ENCODE results near the gene ZNF79. TPM values are rescaled to one million over a fixed set of nuclear protein-coding genes. Genes with fewer than 3 reads are reported as not detected.

The ZNF79 gene
- total and polyA plus RNA-seq, 2 experiments from 2014 or later: 4.2 to 6.9 TPM

DNA sequence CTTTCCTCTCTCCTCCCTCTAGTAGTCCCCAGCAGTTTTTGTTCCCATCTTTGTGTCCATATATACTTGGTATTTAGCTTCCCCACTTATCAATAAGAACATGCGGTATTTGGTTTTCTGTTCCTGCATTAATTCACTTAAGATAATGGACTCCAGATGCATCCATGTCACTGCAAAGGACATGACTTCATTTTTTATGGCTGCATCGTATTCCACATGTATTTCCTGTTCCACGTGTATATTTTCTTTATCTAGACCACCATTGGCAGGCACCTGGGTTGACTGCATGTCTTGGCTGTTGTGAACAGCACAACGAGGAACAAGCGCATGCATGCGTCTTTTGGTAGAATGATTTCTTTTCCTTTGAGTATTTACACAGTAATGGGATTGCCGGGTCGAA, 6.2 kb downstream of the ZNF79 start:
- in situ Hi-C loops (cut with MboI): no loop called here
- 79 to 86% methylated on average over 8 of the region's 8 CpGs for WGBS, 2 experiments (ENCODE audit: low coverage in 1 of 2, low lambda C conversion rate in 2 of 2, missing lambda C conversion rate in 2 of 2)
- no peaks in the 10 kb centered on the region for H3F3A ChIP-seq (ENCODE audit: insufficient read depth)

DNA sequence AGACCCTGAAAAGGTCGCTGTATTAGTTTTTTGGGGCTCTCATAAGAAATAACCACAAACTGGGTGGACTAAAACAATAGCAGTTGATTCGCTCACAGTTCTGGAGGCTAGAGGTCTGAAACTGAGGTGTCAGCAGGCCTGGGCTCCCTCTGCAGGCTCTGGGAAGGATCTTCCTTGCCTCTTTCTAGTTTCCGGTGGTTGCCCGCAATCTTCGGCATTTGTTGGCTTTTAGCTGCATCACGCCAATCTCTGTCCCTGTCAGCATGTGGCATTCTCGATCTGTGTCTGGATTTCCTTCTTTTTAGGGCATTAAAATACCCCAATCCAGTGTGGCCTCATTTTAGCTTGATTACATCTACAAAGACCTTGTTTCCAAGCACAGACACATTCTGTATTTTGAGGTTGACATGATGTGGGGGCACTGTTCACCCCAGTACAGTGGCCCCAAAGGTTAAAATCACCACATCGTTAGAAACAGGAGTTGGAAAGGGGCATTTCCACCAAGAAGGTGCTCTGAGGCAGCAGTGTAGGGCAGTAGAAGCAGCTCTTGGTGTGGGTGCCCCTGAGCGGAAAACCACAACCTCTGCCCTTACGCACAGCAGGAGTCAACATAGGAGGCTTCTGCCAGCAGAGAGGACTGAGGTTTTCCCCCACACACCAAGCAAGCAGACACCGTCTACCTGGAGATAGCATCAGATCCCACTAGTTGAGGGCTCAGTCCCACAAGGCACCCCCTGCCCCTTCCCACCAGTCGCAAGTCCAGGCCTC, 13.5 kb downstream of the ZNF79 start:
- Histone ChIP-seq H3K9me2 (ENCODE audit: insufficient read depth) (no peaks in the 10 kb centered on the region), H3K27ac (no peak overlapping the region), H3K4me3 (no peak overlapping the region), H3F3A (ENCODE audit: insufficient read depth) (peaks cover 4% of the 10 kb centered on the region; the same call in 1 of the 2 replicates), H3K27me3 (replicated peaks; ENCODE audit: insufficient read depth) (no peaks in the 10 kb centered on the region), H4K20me1 (ENCODE audit: insufficient read depth) (no peaks in the 10 kb centered on the region), H3K4me2 (ENCODE audit: unreplicated experiment) (no peak overlapping the region), H3K4me1 (ENCODE audit: insufficient read depth) (no peaks in the 10 kb centered on the region), H3K9ac (no peak overlapping the region), H3K79me2 (ENCODE audit: insufficient read depth) (no peaks in the 10 kb centered on the region), H3K9me3 (ENCODE audit: low read depth) (no peaks in the 10 kb centered on the region), H3K36me3 (ENCODE audit: low read depth) (peaks cover 50% of the 10 kb centered on the region), H2AFZ (no peak overlapping the region)
- 85 to 86% methylated on average over 12 of the region's 12 CpGs for WGBS, 2 experiments (ENCODE audit: low coverage in 1 of 2, low lambda C conversion rate in 2 of 2, missing lambda C conversion rate in 2 of 2)
- DNase-seq: no peak
- in situ Hi-C loops (cut with MboI): no loop called here
- TF ChIP-seq EZH2phosphoT487 (IDR thresholded peaks at IDR 0.05; ENCODE audit: insufficient read depth, low read depth): no peak
- TF ChIP-seq EZH2 (IDR thresholded peaks at IDR 0.05; ENCODE audit: insufficient read depth, poor library complexity, severe bottlenecking): no peak

More for the DNA sequence above, 6.2 kb downstream of the ZNF79 start:
- no peaks in the 10 kb centered on the region for H3K9me2 ChIP-seq (ENCODE audit: insufficient read depth)
- H3K4me2 ChIP-seq (ENCODE audit: unreplicated experiment): no peak overlapping the region
- peaks cover 7% of the 10 kb centered on the region for H3K4me1 ChIP-seq (ENCODE audit: insufficient read depth)
- H3K79me2 ChIP-seq (ENCODE audit: insufficient read depth): peaks cover 60% of the 10 kb centered on the region
- no peak overlapping the region for H3K27ac ChIP-seq
- H3K27me3 ChIP-seq (replicated peaks; ENCODE audit: insufficient read depth): no peaks in the 10 kb centered on the region
- H2AFZ ChIP-seq: no peak overlapping the region
- H3K36me3 ChIP-seq (ENCODE audit: low read depth): peaks cover 46% of the 10 kb centered on the region
- no peaks in the 10 kb centered on the region for H3K9me3 ChIP-seq (ENCODE audit: low read depth)
- no peaks in the 10 kb centered on the region for H4K20me1 ChIP-seq (ENCODE audit: insufficient read depth)
- TF ChIP-seq EZH2 (IDR thresholded peaks at IDR 0.05; ENCODE audit: insufficient read depth, poor library complexity, severe bottlenecking): no peak
- TF ChIP-seq EZH2phosphoT487 (IDR thresholded peaks at IDR 0.05; ENCODE audit: insufficient read depth, low read depth): no peak
- H3K9ac ChIP-seq: no peak overlapping the region
- H3K4me3 ChIP-seq: no peak overlapping the region
- no peak for DNase-seq

DNA sequence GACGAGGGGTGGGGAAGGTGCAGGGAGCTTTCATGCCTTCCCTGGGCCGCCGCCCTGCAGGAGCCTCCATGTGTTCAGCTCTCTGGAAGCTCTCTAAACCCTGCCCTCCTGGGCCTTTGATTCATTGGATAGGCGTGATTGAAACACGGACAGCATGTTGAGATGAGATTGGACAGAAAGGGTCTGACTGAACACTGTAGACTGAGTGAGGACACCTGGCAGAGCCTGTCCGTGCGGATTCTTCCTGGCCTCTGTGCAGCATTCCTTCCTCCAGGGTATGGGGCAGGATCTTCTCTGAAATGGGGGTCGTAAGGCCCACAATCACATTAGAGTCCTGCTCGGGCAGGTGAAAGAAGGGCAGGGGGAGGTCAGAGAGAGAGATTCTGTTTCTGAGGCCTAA, 14.2 kb downstream of the ZNF79 start:
- DNase-seq: no peak

DNA sequence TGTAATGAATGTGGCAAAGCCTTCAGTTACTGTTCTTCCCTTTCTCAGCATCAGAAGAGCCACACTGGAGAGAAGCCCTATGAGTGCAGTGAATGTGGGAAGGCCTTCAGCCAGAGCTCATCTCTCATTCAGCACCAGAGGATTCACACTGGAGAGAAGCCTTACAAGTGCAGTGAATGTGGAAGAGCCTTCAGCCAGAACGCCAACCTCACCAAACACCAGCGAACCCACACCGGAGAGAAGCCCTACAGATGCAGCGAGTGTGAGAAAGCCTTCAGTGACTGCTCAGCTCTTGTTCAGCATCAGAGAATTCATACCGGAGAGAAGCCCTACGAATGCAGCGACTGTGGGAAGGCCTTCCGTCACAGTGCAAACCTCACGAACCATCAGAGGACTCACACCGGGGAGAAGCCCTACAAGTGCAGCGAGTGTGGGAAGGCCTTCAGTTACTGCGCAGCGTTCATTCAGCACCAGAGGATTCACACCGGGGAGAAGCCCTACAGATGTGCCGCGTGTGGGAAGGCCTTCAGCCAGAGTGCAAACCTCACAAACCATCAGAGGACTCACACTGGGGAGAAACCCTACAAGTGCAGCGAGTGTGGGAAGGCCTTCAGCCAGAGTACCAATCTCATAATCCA, 20.2 kb downstream of the ZNF79 start:
- Histone ChIP-seq H3K36me3 (ENCODE audit: low read depth) (peaks cover 58% of the 10 kb centered on the region), H3K9me3 (ENCODE audit: low read depth) (no peaks in the 10 kb centered on the region), H3K79me2 (ENCODE audit: insufficient read depth) (peaks cover 19% of the 10 kb centered on the region), H3K27ac (peak overlapping the region; percentile 44), H4K20me1 (ENCODE audit: insufficient read depth) (peaks cover 13% of the 10 kb centered on the region; the same call in 1 of the 2 replicates), H2AFZ (no peak overlapping the region), H3K4me1 (ENCODE audit: insufficient read depth) (0 out of 2 replicates have a peak, but pooled peaks cover 6% of the 10 kb centered on the region), H3F3A (ENCODE audit: insufficient read depth) (peaks cover 61% of the 10 kb centered on the region), H3K4me2 (ENCODE audit: unreplicated experiment) (no peak overlapping the region), H3K27me3 (replicated peaks; ENCODE audit: insufficient read depth) (no peaks in the 10 kb centered on the region), H3K9ac (no peak overlapping the region), H3K4me3 (no peak overlapping the region), H3K9me2 (ENCODE audit: insufficient read depth) (no peaks in the 10 kb centered on the region)
- TF ChIP-seq EZH2phosphoT487 (IDR thresholded peaks at IDR 0.05; ENCODE audit: insufficient read depth, low read depth) (no peak), EZH2 (IDR thresholded peaks at IDR 0.05; ENCODE audit: insufficient read depth, poor library complexity, severe bottlenecking) (no peak)
- in situ Hi-C loops (cut with MboI): no loop called here
- 91 to 92% methylated on average over 17 of the region's 17 CpGs for WGBS, 2 experiments (ENCODE audit: low coverage in 1 of 2, low lambda C conversion rate in 2 of 2, missing lambda C conversion rate in 2 of 2)
- DNase-seq: peak; percentile 18

More for the DNA sequence above, 14.2 kb downstream of the ZNF79 start:
- Histone ChIP-seq H4K20me1 (ENCODE audit: insufficient read depth) (no peaks in the 10 kb centered on the region), H3K9me3 (ENCODE audit: low read depth) (no peaks in the 10 kb centered on the region), H3K4me1 (ENCODE audit: insufficient read depth) (no peaks in the 10 kb centered on the region), H3K36me3 (ENCODE audit: low read depth) (peaks cover 49% of the 10 kb centered on the region), H3K79me2 (ENCODE audit: insufficient read depth) (no peaks in the 10 kb centered on the region), H2AFZ (no peak overlapping the region), H3K27ac (no peak overlapping the region), H3K27me3 (replicated peaks; ENCODE audit: insufficient read depth) (no peaks in the 10 kb centered on the region), H3K9me2 (ENCODE audit: insufficient read depth) (no peaks in the 10 kb centered on the region), H3K4me2 (ENCODE audit: unreplicated experiment) (no peak overlapping the region), H3F3A (ENCODE audit: insufficient read depth) (peaks cover 4% of the 10 kb centered on the region; the same call in 1 of the 2 replicates), H3K9ac (no peak overlapping the region), H3K4me3 (no peak overlapping the region)
- TF ChIP-seq EZH2phosphoT487 (IDR thresholded peaks at IDR 0.05; ENCODE audit: insufficient read depth, low read depth): no peak
- TF ChIP-seq EZH2 (IDR thresholded peaks at IDR 0.05; ENCODE audit: insufficient read depth, poor library complexity, severe bottlenecking): no peak
- in situ Hi-C loops (cut with MboI): no loop called here
- WGBS, 2 experiments (ENCODE audit: low coverage in 1 of 2, low lambda C conversion rate in 2 of 2, missing lambda C conversion rate in 2 of 2): 91 to 95% methylated on average over 9 of the region's 9 CpGs
